Kasumi-1 (cell line): ENCODE measurements around the gene C1QTNF9B.

ENCODE experiments used
- DNase-seq, 2 experiments: peaks; one replicate each; lab custom pipeline; 2025; lab: John Stamatoyannopoulos, UW

The C1QTNF9B gene

GRCh38 chr13:23858546-23858945, 38.8 kb downstream of the C1QTNF9B start:
- DNase-seq: no peak

- DNase-seq: no peak
Measured at GRCh38 chr13:23856008-23856750, 41.1 kb downstream of the C1QTNF9B start.

GRCh38 chr13:23855360-23855759, 41.9 kb downstream of the C1QTNF9B start:
- DNase-seq: no peak

- no peak for DNase-seq
Measured at GRCh38 chr13:23852351-23852750, 45.0 kb downstream of the C1QTNF9B start.

GRCh38 chr13:23851106-23851505, 46.2 kb downstream of the C1QTNF9B start:
- no peak for DNase-seq

- no peak for DNase-seq
Measured at GRCh38 chr13:23850134-23850533, 47.2 kb downstream of the C1QTNF9B start.

- no peak for DNase-seq
Measured at GRCh38 chr13:23849670-23850069, 47.6 kb downstream of the C1QTNF9B start.

GRCh38 chr13:23848646-23849141, 48.6 kb downstream of the C1QTNF9B start:
- DNase-seq: peak; percentile 33 to 38

GRCh38 chr13:23848019-23848418, 49.3 kb downstream of the C1QTNF9B start:
- no peak for DNase-seq

- DNase-seq: no peak
Measured at GRCh38 chr13:23847497-23847896, 49.8 kb downstream of the C1QTNF9B start.

GRCh38 chr13:23845105-23845725, 52.1 kb downstream of the C1QTNF9B start:
- no peak for DNase-seq

- peak in 1 of 2 experiments; percentile 0 for DNase-seq
Measured at GRCh38 chr13:23844132-23844531, 53.2 kb downstream of the C1QTNF9B start.

- DNase-seq: no peak
Measured at GRCh38 chr13:23843436-23843835, 53.9 kb downstream of the C1QTNF9B start.

- no peak for DNase-seq
Measured at GRCh38 chr13:23842406-23842805, 54.9 kb downstream of the C1QTNF9B start.
